Activated naive CD4-positive, alpha-beta T cell treated with anti-CD3 and anti-CD28 coated beads, Interleukin-2, amount 50 U/mL, for 16 hours (primary cell): ENCODE results near the gene HS6ST2.

Experiments used
- DNase-seq: peaks from one replicate; pipeline ENCODE4 v3.0.0-alpha.2; 2020

The HS6ST2 gene

GRCh38 chrX:132843363-132843762 lies 115.1 kb downstream of the HS6ST2 start:
- DNase-seq, result no peak

- no peak for DNase-seq
Measured at GRCh38 chrX:132842460-132843238, 115.8 kb downstream of the HS6ST2 start.

GRCh38 chrX:132837967-132838366 lies 120.5 kb downstream of the HS6ST2 start:
- no peak for DNase-seq

GRCh38 chrX:132837126-132837525 lies 121.3 kb downstream of the HS6ST2 start:
- no peak for DNase-seq

GRCh38 chrX:132836471-132836870 lies 122.0 kb downstream of the HS6ST2 start:
- no peak for DNase-seq

DNA sequence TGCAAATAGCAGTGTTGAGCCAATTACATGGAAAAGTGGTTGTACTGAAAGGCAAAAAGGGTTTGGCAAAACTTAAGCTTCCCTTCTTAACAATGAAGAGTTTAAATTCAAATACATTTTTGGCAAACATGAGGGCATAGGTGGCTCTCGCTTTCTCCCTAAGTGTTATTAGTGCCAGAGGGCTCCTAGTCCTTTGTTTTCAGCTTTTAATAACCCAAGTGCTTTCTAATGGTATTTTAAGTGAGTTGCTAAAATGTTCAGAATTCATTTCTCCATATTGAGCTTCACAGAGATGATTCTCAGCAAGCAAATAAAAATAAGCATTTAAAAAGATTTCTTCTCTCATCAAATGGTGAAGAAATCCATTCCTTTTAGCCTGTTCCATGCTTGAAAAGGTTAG lies 123.7 kb downstream of the HS6ST2 start:
- no peak for DNase-seq

- DNase-seq, result no peak
Measured at GRCh38 chrX:132834109-132834508, 124.3 kb downstream of the HS6ST2 start.

GRCh38 chrX:132833373-132833772 lies 125.1 kb downstream of the HS6ST2 start:
- DNase-seq, result no peak

DNA sequence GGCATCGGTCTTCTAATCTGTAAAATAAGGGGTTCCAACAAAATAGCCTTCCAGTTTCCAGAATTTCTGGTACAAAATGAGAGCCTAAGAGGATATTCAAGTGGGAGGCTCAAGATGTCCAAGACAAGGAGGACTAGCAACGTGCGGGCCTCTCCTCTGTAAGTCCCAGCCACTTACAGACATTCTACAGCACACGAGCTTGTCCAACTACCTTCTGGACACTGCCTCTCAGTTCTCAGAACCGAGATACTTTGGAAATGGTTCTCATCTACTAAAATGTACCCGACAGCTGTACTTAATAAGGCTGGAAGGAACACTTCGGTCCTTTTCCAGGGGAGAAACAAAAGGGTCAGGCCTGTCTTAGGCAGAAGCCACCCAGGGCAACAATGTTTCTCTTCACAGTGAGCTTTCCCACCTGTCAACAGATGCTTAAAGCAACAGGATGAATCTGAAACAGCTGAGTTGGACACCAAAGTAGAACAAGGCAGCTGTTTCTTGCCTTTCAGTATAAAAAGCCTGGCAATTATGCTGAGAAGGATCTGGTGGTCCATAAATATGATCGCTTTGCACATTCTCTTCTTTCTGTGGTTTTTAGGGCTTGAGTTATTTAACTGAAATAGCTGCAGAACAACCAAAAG lies 127.0 kb downstream of the HS6ST2 start:
- no peak for DNase-seq

DNA sequence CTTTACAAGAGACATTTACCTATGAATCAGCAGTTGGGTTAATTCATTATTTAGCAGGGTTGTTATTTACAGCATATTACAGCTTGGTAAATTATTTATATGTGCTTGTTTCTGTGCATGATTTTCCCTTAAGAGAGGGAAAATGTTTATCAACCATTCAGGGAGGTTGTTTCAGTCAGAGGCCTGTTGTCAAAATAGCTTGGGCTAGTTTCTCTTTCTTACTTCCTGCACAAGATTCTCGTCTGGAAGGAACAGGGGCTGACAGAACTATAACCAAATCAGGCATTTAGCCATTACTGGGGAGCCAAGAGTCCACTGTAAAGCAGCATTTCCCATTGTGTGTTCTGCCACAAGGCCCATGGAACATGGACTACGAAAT lies 135.8 kb downstream of the HS6ST2 start:
- no peak for DNase-seq

DNA sequence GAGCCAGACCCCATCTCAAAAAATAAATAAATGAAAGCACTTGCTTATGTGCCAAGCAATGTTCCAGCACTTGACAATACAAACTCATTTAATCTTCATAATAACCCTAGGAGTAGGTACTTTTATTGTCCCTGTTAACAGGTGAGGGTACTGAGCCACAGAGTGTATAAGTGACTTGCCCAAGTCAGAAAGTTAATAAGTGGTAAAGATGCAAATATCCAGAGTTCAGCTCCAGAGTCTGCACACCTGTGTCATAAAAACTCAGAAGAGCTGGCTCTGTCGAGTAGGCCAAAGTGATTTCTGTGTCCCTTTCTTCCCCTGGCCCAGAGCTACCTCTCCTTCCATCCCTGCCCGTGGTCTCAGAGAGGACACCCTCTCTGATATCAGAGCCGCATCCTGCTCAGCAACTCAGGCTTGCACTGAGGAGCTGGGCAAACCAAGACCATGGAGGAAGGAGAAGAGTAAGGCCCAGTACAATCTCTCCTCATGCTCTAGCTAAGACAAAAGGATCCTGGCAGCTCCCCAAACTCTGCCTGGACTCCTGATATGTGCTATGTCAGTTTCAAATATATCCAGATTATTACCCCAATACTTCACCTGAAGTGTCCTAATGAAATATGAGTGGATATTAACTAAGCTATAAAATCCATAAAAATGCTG lies 136.3 kb downstream of the HS6ST2 start:
- DNase-seq, result no peak

- no peak for DNase-seq
Measured at GRCh38 chrX:132820675-132821074, 137.8 kb downstream of the HS6ST2 start.

DNA sequence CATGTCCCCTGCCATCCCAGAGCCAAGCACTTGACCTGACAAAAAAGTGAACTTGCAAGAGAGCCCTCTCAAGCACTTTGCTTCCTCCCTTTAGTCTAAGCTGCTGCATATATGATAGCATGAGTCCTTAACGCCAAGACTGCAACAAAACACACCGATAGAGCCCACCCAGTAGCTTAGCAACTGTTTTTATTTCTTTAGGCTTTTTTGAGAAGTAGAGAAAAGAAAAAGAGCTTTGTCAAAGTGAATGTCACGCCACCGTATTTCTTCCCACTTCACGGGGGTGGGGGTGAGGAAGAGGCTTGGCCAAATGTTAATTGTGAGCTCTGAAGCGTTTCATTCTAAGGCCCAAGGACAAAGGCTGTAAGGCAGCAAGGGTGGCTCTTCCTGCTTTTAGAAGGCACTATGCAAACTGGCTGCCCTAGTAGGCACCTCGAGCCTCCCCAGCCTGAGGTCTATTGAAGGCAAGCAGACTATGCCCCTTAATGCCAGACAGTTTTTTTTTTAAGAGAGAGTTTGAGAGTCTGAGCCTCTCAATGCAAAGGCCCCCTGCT lies 138.6 kb downstream of the HS6ST2 start:
- DNase-seq, result no peak

GRCh38 chrX:132818638-132819037 lies 139.8 kb downstream of the HS6ST2 start:
- DNase-seq, result no peak

GRCh38 chrX:132815643-132816042 lies 142.8 kb downstream of the HS6ST2 start:
- DNase-seq, result no peak

DNA sequence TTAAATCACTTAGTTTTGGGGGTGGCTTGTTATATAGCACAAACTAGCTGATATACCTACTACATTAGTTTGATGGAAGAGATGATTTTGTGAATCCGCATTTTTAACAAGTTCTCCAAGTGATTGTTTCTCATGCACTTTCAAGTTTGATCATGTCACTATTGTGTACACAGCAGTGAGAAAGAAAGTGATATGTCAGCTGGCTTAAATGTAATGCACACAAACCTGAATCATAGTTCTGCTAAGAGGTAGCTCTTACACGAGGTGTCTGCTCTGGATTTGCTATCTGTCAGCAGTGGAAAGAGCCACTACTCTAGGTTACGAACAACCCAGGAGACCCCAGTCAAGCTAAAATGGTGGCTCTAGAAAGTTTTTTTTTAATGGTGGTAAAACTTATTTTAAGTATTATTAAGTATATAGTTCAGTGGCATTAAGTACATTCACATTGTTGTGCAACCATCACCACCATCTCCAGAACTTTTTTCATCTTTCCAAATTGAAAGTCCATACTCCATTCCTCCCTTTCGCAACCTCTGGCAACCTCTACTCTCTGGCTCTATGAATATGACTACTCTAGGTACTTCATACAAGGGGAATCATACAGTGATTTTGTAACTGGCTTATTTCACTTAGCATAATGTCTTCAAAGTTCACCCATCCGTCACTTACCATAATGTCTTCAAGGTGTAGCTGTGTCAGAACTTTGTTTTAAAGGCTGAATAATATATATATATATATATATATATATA lies 147.3 kb downstream of the HS6ST2 start:
- DNase-seq, result no peak

DNA sequence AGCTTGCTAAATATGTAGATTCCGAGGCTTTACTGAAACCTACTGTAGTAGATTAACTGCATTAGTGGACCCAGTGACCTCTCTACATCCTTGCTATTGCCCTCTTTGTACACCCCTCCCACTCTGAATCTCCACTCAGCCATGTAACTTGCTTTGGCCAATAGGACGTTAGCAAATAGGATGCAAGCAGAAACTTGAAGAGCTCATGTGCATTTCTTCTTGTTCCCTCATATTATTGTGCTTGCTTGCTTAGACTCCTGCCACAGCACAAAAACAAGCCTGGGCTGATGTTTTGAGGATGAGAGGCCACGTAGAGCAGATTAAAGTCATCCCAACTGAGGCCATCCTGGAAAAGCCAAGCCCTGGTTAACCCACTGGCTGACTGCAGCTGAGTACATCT lies 147.9 kb downstream of the HS6ST2 start:
- DNase-seq, result no peak

- no peak for DNase-seq
Measured at GRCh38 chrX:132809581-132809980, 148.8 kb downstream of the HS6ST2 start.

DNA sequence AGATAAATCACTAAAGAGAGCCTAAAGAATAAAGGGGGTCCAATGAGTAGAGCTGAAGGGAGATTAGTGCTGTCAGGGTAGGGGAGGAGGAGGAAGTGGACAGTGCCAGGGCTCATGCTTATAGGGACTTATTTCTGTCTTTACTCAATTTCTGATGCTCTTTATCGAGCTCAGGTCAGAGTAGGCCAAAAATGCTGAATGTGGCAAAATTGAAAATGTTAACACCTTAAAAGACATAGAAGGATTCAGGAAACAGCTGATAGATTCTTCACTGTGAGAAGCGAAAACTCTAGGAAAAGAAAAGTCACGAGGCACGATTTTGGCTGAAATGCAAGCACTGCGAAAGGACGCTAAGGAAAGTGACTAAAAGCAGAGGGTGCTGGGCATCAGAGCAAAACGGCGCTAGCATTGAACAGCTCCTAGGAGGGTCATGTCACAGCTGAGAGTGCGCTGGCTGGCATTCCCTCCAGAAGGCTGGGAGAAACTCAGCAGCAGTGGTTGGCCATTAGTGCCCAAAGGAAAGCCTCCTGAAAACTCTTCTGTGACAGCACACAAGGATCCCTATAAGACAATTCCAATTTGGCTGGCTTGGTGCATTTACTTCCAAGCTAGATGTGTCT lies 150.9 kb downstream of the HS6ST2 start:
- no peak for DNase-seq

DNA sequence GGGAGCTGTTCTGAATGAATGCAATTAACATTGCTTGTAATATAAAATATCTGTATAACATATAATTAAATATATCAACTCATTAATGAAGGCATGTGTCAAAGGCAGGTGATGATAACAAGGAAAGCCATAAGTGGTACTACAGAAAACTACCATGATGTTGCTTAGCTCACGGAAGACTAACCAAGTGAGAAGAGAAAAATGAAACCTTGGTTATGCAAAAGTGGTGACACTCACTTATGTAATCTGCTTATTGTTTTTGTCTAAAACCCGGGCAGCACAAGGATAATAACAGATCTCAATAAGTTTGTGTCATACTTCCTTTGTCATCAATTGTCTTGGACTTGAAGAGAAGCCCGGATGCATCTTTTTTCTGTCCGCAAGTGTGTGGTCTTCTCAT lies 156.4 kb downstream of the HS6ST2 start:
- no peak for DNase-seq

GRCh38 chrX:132795181-132795580 lies 163.2 kb downstream of the HS6ST2 start:
- no peak for DNase-seq

DNA sequence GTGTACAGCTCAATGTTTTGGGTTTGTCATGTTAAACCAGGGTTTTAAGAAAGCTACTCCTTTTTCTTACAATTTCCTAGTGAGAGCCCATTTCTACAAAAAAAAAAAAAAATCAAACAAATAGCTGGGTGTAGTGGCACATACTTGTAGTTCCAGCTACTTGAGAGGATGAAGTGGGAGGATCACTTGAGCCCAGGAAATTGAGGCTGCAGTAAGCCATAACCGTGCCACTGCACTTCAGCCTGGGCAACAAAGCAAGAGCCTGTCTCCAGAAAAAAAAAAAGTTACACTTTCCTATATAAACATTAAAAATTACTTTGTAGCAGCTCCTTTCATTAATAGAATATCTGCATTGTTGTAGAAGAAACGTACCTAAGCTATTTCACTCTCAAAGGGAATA lies 166.7 kb downstream of the HS6ST2 start:
- DNase-seq, result no peak

DNA sequence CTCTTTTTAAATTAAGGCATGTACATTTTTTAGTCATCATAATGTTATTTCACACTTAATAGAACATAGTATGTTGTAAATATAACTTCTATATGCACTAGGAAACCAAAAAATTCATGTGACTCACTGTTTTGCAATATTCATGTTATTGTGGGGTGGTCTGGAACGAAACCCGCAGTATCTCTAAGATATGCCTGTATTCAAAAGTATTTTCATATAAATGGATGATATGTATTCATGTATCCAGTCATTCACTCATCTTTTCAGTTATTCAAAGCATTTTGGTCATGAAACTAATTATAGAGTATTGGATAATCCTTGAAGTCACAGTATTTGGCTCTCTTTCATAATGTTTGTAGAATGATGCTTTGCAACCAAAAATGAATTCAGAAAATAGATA lies 168.1 kb downstream of the HS6ST2 start:
- no peak for DNase-seq
